Measurements from ENCODE around the gene PIP5K1A. TPM values are rescaled to one million over a fixed set of nuclear protein-coding genes. Genes with fewer than 3 reads are reported as not detected.
A peak's percentile ranks its signal among the peaks of the same experiment; 100 is the strongest.

PIP5K1A gene
- total RNA-seq, 1 donor from 2014 or later, result 28.5 TPM

DNA sequence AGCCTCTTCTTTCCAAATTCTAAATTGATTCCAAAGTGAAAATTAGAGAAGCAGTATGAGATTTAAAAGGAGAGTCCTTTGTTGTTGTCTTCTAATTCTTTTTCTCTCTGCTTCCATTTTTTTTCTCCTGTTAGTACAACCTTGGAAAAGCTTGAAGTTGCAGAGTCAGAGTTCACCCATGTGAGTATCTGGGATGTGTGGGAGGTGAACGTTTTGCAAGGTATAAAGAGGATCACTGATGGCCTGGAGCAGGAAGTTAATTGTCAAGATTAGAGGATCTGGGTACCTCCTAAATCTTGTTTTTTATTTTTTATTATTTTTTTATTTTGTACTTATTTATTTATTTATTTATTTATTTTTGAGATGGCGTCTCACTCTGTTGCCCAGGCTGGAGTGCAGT is 48.4 kb downstream of the PIP5K1A start:
- no peaks in the 10 kb centered on the region for H3K9me3 ChIP-seq (replicated peaks)
- no peaks in the 10 kb centered on the region for H3K27me3 ChIP-seq (ENCODE audit: low read depth)
- no peak overlapping the region for H3K27ac ChIP-seq (replicated peaks)
- intact Hi-C loops (cut with micrococcal nuclease), result loop anchor here (5.0 kb wide), 1 partner anchor 34 kb away; no protein-coding TSS in a partner anchor
- H3K36me3 ChIP-seq, result peaks cover 78% of the 10 kb centered on the region
- H3K4me3 ChIP-seq, result no peak overlapping the region
- TF ChIP-seq, protein P1, sequence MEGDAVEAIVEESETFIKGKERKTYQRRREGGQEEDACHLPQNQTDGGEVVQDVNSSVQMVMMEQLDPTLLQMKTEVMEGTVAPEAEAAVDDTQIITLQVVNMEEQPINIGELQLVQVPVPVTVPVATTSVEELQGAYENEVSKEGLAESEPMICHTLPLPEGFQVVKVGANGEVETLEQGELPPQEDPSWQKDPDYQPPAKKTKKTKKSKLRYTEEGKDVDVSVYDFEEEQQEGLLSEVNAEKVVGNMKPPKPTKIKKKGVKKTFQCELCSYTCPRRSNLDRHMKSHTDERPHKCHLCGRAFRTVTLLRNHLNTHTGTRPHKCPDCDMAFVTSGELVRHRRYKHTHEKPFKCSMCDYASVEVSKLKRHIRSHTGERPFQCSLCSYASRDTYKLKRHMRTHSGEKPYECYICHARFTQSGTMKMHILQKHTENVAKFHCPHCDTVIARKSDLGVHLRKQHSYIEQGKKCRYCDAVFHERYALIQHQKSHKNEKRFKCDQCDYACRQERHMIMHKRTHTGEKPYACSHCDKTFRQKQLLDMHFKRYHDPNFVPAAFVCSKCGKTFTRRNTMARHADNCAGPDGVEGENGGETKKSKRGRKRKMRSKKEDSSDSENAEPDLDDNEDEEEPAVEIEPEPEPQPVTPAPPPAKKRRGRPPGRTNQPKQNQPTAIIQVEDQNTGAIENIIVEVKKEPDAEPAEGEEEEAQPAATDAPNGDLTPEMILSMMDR (IDR thresholded peaks at IDR 0.05; ENCODE audit: borderline replicate concordance), result no peak
- DNase-seq, result no peak
- H3K4me1 ChIP-seq, result no peaks in the 10 kb centered on the region

DNA sequence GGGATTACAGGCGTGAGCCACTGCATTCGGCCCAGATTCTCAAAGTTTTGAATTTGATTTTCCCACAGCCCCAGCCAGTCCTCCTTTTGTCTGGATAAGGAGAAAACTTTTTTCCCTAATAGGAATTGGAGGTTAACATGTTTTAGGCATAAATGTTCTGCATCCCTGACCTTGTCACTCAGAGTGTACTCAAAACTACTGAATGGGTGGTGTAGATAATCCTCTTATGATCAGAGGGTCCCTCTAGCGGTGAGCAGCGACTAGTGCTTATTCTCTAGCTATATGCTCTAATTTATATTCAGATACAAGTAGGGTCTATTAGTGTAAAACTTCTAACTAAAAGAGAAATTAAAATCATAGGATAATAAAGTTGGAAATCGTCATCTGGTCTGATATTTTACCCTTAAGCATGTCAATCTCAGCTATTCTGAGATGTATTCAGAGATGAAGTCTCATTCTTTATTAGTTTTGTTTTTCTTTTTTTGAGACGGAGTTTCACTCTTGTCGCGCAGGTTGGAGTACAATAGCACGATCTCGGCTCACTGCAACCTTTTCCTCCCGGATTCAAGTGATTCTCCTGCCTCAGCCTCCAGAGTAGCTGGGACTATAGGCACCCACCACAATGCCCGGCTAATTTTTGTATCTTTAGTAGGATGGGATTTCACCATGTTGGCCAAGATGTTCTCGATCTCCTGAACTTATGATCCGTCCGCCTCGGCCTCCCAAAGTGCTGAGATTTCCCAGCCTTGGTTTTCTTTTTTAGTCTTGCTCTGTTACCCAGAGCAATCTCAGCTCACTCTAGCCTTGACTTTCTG is 53.5 kb downstream of the PIP5K1A start:
- Histone ChIP-seq H3K36me3 (peaks cover 28% of the 10 kb centered on the region), H3K4me1 (peaks cover 25% of the 10 kb centered on the region), H3K27me3 (ENCODE audit: low read depth) (no peaks in the 10 kb centered on the region), H3K27ac (replicated peaks) (no peak overlapping the region), H3K4me3 (no peak overlapping the region), H3K9me3 (replicated peaks) (no peaks in the 10 kb centered on the region)
- DNase-seq, result peak; percentile 31
- TF ChIP-seq, protein P1 (IDR thresholded peaks at IDR 0.05; ENCODE audit: borderline replicate concordance), result peak; percentile 92
- intact Hi-C loops (cut with micrococcal nuclease), result no loop called here

DNA sequence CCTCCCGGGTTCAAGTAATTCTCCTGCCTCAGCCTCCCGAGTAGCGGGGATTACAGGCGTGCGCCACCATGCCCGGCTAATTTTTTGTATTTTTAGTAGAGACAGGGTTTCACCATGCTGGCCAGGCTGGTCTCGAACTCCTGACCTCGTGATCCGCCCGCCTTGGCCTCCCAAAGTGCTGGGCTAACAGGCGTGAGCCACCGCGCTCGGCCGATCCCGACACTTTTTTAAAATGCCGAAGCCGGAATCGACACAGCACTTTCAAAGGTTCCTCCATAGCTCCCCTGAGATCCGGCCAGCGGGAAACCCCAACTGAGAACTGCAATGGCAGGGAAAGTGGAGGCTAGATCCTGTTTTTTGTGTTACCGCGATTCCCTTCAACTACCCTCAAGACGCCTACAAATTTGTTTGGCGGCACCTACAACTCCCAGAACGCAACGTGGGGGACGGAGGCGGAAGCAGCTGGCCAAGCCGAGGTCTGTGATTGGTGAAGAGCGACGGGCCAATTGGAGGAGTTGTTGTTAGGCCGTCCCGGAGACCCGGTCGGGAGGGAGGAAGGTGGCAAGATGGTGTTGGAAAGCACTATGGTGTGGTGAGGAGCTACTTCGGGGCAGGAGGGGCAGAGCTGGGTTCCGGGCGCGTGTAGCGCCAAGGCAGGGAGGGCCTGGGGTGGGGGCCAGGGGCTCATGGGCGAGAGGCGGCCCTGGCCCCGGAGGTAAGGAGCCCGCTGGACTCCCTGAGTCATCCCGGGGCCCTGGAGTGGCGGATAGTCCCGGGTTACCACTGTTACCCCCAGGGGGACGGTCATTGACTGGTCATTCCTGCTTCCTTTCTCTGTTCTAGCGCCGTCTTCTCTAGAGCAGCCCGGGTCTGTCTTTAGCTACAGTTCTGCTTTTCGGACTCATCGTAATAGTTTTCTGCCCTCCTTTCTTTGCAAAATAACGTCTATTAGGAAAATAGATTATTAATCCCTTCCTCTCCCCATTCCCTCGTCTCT is 56.2 kb downstream of the PIP5K1A start, which contains the start of gene PSMD4:
PSMD4 (plus strand) TSS at position 518 of the 997 bp plus-strand sequence; CDS start at position 567, 49 bp downstream.
- Histone ChIP-seq H3K27ac (replicated peaks) (peak within 1 kb of the TSS; percentile 92), H3K4me3 (peak within 1 kb of the TSS; percentile 97), H3K9me3 (replicated peaks) (no peaks in the 10 kb centered on the region), H3K36me3 (peaks cover 3% of the 10 kb centered on the region), H3K4me1 (peaks cover 32% of the 10 kb centered on the region), H3K27me3 (ENCODE audit: low read depth) (no peaks in the 10 kb centered on the region)
- TF ChIP-seq, protein P1 (IDR thresholded peaks at IDR 0.05; ENCODE audit: borderline replicate concordance), result no peak
- intact Hi-C loops (cut with micrococcal nuclease), result no loop called here
- peak; percentile 94 for DNase-seq

DNA sequence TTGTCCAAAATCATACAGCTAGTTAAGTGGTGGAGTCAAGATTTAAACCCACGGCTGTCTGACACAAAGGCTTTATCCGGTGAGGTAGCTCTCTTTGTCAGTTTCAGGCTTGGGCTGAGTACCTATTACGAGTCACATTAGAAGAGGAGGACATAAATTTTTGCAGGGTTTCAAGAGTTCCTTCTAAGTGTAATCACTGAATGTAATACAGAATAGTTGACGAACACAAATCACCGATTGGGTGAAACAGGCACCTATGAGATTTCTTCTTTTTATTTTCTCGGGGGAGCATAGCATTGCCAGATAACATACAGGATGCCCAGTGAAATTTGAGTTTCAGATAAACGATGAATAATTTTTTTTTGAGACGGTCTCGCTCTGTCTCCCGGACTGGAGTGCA is 57.0 kb downstream of the PIP5K1A start:
- intact Hi-C loops (cut with micrococcal nuclease), result no loop called here

DNA sequence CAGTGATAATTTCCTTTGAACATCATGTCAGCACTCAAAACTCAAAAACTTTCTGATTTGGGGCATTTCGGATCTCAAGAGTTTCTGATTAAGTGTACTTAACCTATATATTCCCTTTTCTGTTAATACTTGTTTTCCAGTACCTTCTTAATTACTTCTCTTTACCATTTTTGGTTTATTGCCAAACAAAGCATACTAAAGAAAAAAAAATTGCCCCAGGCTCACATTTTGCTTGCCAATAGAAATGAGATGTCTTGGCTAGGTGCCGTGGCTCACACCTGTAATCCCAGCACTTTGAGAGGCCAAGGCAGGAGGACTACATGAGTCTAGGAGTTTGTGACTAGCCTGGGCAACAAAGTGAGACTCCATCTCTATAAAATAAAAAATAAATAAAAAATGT is 61.0 kb downstream of the PIP5K1A start:
- Histone ChIP-seq H3K9me3 (replicated peaks) (no peaks in the 10 kb centered on the region), H3K4me1 (peaks cover 32% of the 10 kb centered on the region), H3K4me3 (no peak overlapping the region), H3K27me3 (ENCODE audit: low read depth) (no peaks in the 10 kb centered on the region), H3K27ac (replicated peaks) (no peak overlapping the region), H3K36me3 (peaks cover 26% of the 10 kb centered on the region)
- TF ChIP-seq, protein P1 (IDR thresholded peaks at IDR 0.05; ENCODE audit: borderline replicate concordance), result no peak
- DNase-seq, result no peak
- intact Hi-C loops (cut with micrococcal nuclease), result no loop called here

More for the DNA sequence above, 57.0 kb downstream of the PIP5K1A start:
- TF ChIP-seq, protein P1 (IDR thresholded peaks at IDR 0.05; ENCODE audit: borderline replicate concordance), result no peak
- peak overlapping the region; percentile 92 for H3K27ac ChIP-seq (replicated peaks)
- H3K4me1 ChIP-seq, result peaks cover 34% of the 10 kb centered on the region
- H3K4me3 ChIP-seq, result peak overlapping the region; percentile 97
- H3K36me3 ChIP-seq, result no peaks in the 10 kb centered on the region
- no peaks in the 10 kb centered on the region for H3K27me3 ChIP-seq (ENCODE audit: low read depth)
- DNase-seq, result no peak
- H3K9me3 ChIP-seq (replicated peaks), result no peaks in the 10 kb centered on the region
